Activated CD4-positive, alpha-beta T cell treated with anti-CD3 and anti-CD28 coated beads for 1 hour (primary cell): ENCODE measurements around the gene ZNF521.

Source experiments
- DNase-seq: peaks from one replicate; pipeline ENCODE4 v3.0.0-alpha.2; 2020

Gene ZNF521

DNA sequence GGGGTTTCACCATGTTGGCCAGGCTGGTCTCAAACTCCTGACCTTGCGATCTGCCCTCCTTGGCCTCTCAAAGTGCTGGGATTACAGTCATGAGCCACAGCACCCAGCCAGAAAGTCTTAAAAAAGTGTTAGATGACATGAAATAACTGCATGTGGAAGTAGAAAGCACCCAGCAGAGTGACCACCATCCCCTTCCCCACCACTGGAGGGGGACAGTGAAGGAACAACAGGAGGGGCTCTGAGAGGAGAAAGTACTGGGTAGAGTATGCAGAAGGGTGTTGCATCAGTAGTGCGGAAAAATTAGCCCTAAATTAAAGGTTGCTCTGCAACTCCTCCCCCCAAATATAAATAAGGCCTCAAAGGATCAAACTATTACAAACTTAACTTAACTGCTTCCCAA lies 230.5 kb downstream of the ZNF521 start:
- DNase-seq: no peak

DNA sequence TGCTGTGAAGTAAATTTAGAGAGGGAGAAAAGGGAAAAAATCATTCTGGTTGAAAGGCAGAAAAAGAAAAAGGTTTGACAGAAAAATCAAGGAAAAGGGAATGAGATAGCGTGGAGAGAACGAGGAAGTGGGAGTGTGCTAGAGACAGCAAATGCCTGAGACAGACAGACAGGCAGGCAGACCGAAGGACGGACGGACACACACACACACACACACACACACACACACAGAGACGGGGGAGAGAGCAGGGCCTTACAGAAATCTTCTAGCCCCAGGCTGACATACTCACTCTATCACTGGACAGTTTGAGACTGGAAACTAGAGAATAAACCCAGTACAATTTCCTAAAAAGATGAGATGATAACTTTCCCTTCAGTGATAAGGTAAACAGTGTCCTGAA lies 238.4 kb downstream of the ZNF521 start:
- no peak for DNase-seq

- DNase-seq: no peak
These were observed 239.0 kb downstream of the ZNF521 start for GRCh38 chr18:25112821-25113434.

GRCh38 chr18:25111377-25112288 lies 240.3 kb downstream of the ZNF521 start:
- no peak for DNase-seq

GRCh38 chr18:25109484-25109883 lies 242.5 kb downstream of the ZNF521 start:
- no peak for DNase-seq

DNA sequence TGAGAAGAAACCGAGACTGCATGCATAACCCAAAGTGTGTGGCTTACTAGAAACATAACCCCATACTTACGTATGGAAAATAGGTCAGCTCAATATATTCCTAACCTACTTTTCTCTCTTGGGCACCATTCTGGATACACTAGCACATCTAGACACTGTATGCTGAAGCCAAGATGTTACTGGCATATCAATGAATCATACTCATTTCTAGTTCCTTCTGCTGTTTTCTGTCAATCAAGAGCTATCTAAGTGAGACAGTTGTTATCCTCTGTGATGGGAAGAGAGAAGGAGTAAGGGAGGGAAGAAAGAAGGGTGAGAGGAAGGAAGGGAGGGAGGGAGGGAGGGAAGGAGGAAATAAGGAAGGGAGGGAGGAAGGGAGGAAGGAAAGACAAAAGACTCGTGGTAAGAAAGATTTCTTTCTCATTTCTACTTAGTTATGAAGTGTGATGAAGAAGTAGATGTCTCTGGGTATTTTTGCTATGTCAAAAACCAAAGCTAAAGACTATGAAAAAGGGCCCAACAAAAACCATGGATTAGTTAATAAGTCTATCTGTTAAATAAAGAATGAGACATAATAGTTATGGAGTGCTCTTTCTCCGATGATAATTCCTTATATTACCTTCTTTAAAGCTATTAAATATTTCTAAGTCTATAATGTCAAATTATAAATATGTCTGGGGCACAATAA lies 248.4 kb downstream of the ZNF521 start:
- no peak for DNase-seq

DNA sequence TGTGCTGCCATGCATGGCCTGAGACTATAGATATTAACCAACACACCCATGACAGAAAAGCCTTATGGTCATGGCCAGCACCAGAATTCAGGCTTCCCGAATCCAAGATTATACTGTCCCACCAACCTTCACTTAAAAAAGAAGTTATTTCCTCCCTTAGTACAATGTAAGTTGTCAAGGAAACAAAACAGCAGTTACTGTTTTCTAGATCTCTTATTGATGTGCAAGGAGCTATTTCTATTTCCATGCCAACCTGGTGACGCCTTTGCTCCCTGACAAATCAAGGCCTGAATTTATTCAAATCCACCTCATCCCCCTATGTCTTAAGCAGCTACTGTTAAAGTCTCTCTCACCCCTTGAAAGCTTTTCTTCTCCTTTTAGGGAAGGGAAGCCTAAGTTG lies 249.3 kb downstream of the ZNF521 start:
- no peak for DNase-seq

DNA sequence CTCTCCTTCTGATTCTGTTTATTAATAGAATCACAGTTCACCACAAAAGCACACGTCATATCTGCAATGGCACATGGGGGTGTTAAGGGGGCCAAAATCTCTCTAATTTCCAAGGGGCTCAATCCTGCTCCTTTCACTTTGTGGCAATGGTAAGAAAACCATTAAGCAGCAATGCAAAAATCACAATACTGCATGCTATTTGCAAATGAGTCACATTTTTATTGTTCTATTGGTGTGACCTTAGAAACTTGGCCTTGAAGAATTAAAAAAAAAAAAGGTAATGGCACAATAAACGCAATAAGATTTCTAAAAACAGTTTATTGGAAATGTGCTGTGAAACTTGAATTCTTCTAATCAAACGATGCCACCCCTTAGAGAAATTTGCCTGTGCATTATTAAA lies 251.5 kb downstream of the ZNF521 start:
- no peak for DNase-seq

DNA sequence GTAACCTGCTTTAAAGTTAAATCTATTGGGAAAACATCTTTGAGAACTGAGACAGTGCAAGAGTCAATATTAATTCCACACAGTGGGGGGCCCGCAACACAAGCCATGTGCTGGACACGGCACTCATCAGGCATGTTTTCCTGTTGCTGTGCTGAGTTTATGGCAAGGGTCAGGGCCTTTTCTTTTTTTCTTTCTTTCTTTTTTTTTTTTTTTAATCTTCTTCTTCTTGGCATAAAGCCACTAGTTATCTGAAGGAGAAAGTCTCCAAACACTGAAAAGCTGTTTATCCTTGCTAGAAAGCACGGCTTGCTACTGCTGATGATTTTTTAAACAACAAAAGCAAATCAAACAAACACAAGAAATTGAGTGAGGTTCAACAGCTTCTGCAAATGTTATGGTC lies 252.1 kb downstream of the ZNF521 start:
- no peak for DNase-seq

DNA sequence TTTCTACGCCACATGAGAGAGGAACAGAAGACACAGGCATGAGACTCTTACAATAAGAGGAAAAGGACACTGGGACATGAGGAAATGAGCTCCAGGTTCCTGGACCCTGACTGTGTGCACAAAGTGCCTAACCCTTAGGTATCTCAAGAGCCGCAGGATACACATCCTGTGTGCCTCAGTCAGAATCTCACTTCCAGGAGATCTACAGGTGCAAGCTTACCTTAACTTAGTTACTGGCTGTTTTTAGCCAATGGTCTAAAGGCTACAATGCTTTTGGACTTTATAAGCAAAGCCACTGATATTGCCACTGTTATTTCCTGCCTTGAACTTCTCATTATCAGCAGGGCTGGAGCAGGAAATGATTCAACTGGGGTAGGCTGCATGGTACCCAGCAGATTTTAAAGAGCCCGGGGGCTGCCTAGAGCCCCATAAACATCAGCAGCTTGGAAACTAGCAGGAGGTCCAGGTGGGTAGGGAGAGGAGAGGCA lies 254.4 kb downstream of the ZNF521 start:
- DNase-seq: no peak

DNA sequence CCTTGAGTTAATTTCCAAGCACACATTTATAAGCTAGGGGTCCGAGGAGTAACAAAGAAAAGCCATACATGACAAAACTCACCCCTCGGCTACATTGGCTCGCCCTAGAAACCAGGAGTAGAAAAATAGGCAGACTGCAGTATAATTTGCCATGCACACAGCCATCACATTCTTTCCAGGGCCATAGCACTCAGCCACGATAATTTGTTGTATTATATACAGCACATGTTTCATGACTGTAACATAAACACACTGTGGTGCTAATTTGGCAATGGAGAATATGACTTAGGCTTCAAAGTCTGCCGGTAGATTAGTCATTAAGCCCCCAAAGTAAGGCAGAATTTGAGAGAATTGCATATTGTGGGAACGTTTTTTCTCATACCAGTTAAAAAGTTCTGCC lies 254.9 kb downstream of the ZNF521 start:
- no peak for DNase-seq

GRCh38 chr18:25093141-25093540 lies 258.8 kb downstream of the ZNF521 start:
- DNase-seq: no peak

DNA sequence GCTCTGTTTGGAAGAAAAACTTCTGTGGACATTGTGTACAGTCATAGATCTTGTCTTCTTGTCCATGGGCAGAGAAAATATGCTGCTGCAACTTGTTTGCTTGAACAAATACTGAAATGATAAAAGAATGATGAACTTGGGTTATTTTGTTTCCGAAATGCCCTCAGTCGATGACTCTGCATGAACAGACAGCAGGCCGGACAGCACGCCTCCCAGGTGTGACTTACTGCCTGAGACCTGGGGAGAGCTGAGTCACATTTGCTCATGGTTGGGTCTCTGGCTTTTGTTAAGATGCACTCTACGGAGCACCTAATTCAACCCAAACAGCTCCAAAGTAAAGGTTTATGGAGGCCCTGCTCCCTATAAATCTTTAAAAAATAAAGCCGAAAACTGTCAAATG lies 262.5 kb downstream of the ZNF521 start:
- DNase-seq: no peak

DNA sequence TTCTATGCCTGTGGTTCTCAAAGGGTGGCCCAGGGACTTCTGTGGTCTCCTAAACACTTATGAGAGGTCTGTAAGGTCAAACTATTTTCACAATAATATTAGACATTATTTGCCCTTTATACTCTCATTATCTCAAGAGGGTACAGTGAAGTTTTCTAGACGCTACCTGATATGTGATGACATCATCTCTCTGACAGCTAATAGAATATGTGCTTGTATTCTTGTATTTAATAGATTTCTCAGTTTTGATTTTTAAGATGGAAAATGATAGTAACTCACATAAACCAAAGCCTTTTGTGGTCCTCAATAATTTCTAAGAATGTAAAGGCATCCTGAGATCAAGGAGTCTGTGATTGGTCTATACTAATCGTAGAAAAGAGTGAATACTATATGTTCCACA lies 265.1 kb downstream of the ZNF521 start:
- DNase-seq: no peak

GRCh38 chr18:25081001-25081400 lies 271.0 kb downstream of the ZNF521 start:
- DNase-seq: no peak

GRCh38 chr18:25080211-25080610 lies 271.8 kb downstream of the ZNF521 start:
- DNase-seq: no peak

- DNase-seq: no peak
These were observed 273.8 kb downstream of the ZNF521 start for GRCh38 chr18:25077944-25078723.

GRCh38 chr18:25077038-25077943 lies 274.7 kb downstream of the ZNF521 start:
- no peak for DNase-seq

DNA sequence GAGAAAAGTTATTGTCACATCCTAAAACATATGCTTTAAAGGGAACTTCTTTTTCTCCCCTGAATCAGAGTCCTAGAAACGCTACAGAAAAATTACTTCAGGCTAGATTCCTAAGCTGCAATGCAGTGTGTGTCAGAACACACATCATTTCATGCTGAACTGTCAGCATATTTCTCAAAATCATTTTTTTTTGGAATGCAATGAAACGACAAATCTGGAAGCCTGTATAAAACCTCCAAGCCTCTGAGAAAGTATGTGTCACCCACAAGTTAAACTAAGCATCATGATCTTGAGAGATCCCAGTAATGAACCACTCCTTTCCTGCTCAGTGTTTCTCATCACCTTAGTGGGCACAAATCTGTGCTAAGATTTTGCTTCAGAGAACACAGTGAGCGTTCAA lies 276.2 kb downstream of the ZNF521 start:
- DNase-seq: no peak

DNA sequence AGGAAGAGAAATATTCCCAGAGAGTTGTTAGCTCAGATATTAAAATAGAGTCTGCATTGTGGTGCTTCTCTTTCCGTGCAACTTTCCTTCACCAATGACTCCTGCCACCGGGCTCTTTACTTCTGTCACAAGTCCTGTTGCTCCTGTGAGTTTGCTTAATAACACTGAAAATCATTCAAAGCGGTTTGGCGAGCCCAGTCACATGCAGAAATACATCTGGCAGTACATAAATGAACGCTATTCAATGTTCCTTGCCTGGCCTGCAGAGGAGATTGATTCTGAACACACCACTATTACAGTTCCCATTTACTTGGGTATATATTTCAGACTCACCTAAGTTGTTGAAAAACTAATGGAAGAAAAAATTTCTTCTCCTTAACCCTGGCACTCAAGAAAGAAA lies 276.6 kb downstream of the ZNF521 start:
- no peak for DNase-seq

- no peak for DNase-seq
These were observed 277.0 kb downstream of the ZNF521 start for GRCh38 chr18:25074925-25075324.

DNA sequence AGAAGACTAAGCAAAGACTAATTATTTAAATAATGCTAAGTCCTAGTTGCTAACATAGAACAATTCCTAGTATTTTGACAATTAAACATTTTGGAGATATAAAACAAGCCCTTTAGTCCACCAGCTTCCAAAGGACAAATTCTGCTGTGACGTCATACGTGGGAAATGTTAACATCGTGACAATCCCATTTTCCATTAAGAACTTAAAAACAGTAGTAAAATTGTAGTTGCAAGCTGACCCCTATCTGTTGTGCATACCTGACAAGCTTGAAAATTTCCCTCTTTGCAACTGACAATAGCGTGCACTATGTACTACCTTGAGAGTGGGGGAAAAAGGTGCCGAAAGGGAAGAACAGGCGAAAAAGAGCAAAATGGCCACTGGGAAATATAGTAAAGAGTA lies 279.8 kb downstream of the ZNF521 start:
- DNase-seq: no peak
